Brain microvascular endothelial cell (primary cell): ENCODE data around the gene ZNF432.

Experiments used
- DNase-seq: peaks from one replicate; pipeline ENCODE4 v3.0.0-alpha.2; 2020
- H3K27ac ChIP-seq: fragments of 250-450 bp; sonication (Bioruptor Pico); 2 replicates; pipeline ENCODE4 v1.5.1; 2020; ENCODE audit warnings: mild to moderate bottlenecking, moderate library complexity
- H3K27me3 ChIP-seq: fragments of 250-450 bp; sonication (Bioruptor Pico); replicated peaks from 2 replicates; pipeline ENCODE4 v1.5.1; 2020; ENCODE audit warnings: mild to moderate bottlenecking
- H3K36me3 ChIP-seq: fragments of 250-450 bp; sonication (Bioruptor Pico); replicated peaks from 2 replicates; pipeline ENCODE4 v1.5.1; 2020; ENCODE audit warnings: mild to moderate bottlenecking
- H3K4me3 ChIP-seq: 2 replicates; pipeline ENCODE4 v1.5.1; 2011; ENCODE audit warnings: low read depth, mild to moderate bottlenecking, control low read depth, low read length, moderate library complexity
- CTCF ChIP-seq: IDR thresholded peaks from 2 replicates; pipeline ENCODE4 v1.5.1; 2011; ENCODE audit warnings: low read depth, mild to moderate bottlenecking, moderate library complexity, low read length, control low read depth, inconsistent platforms; ENCODE audit errors: missing control alignments
- in situ Hi-C: cut with HindIII; loops from 2 replicates; pipeline ENCODE4 v1.10.0; 2017; ENCODE audit warnings: low sequenced_read_pairs, low pct_ligation_motif_present

Gene ZNF432

GRCh38 chr19:51986309-51987291, 62.0 kb downstream of the ZNF432 start, which contains the start of gene ZNF350:
TSS of gene ZNF350 (minus strand) at chr19:51986840. CDS start at chr19:51974360, 12,480 bp downstream.
- Histone ChIP-seq H3K36me3 (no peaks in the 10 kb centered on the region), H3K27ac (peak within 1 kb of the TSS; percentile 70), H3K27me3 (no peaks in the 10 kb centered on the region), H3K4me3 (peak within 1 kb of the TSS; percentile 97)
- peak; percentile 97 for DNase-seq
- no peak for TF ChIP-seq CTCF
- in situ Hi-C loops: no loop called here

- DNase-seq: no peak
- Histone ChIP-seq H3K36me3 (no peaks in the 10 kb centered on the region), H3K27me3 (no peaks in the 10 kb centered on the region), H3K4me3 (no peak overlapping the region), H3K27ac (no peak overlapping the region)
- no peak for TF ChIP-seq CTCF
- in situ Hi-C loops: no loop called here
Observed at GRCh38 chr19:51983361-51983760, 65.3 kb downstream of the ZNF432 start.
